Breast epithelium (tissue), 3 donors: ENCODE data around the gene ADGRF1.

Experiments used
- CTCF ChIP-seq, 3 donors: fragments of 450-650 bp; IDR thresholded peaks; one replicate each; pipeline ENCODE4 v1.5.1; 2016 to 2017; ENCODE audit warnings: antibody characterized with exemption in 3 of 3, mild to moderate bottlenecking in 3 of 3, moderate library complexity in 3 of 3
- POLR2AphosphoS5 ChIP-seq, 3 donors: sonication (generic); formaldehyde crosslinking; IDR thresholded peaks; one replicate each; pipeline ENCODE4 v1.6.1; 2017; ENCODE audit warnings: antibody characterized with exemption in 3 of 3

GRCh38 chr6:47026679-47027078 is 15.5 kb downstream of the ADGRF1 start:
- TF ChIP-seq CTCF (IDR thresholded peaks at IDR 0.05) (no peak), POLR2AphosphoS5 (IDR thresholded peaks at IDR 0.05) (no peak)
